NCI-H1694 (cell line): ENCODE results near the gene GASK1A.
"Not testable (repeated sequence)": the region's sequence is repeated elsewhere in the genome, so short reads cannot be mapped to it uniquely, and the experiment has no call there.

Experiments used
- DNase-seq: peaks from one replicate; lab custom pipeline; 2025; lab: John Stamatoyannopoulos, UW

The GASK1A gene

DNA sequence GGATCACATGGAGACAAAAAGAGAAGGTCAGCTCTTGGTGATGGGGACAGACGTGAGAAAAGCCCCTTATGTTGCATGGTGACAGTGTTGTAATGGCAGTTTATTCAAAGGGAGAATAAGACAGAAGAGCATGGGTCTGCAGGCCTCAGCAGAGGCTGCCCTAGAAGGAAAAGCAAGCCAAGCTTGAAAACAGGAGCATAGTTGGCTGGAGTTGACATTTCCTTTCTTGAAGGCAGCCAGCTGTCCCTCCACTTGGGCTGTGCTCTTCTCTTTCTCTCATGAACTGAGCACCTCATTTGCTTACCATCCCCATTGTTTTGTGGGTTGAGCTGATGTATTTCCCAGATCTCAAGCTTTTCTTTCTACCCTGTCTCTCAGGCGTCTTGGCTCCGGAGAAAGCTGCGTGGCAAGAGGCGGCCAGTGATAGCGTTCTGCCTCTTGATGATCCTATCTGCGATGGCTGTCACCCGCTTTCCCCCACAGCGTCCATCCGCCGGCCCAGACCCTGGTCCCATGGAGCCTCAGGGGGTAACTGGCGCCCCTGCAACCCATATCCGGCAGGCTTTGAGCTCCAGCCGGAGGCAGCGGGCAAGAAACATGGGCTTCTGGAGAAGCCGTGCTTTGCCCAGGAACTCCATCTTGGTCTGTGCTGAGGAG lies 52.9 kb downstream of the GASK1A start:
- DNase-seq, result no peak

GRCh38 chr3:43032646-43033628 lies 53.8 kb downstream of the GASK1A start:
- no peak for DNase-seq

DNA sequence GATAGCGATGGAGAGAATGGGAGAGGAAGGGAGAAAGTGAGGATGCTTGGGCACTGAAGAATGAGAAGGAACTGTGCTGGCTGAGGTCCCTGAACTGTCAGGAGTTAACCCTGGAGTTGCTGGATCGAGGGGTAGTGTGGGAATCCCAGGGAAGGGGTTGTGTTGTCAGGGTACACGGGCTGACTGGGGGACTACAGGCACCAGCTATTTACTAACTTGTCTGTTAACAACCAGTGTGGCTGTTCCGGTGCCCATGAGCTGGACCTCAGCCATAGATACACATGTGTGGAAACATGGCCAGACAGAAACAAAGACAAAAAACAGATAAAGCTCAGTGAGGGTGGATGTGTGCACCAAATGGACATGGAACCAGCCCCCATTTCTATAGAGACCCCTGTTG lies 55.1 kb downstream of the GASK1A start:
- DNase-seq, result no peak

- no peak for DNase-seq
These were observed 55.8 kb downstream of the GASK1A start for GRCh38 chr3:43034911-43035310.

DNA sequence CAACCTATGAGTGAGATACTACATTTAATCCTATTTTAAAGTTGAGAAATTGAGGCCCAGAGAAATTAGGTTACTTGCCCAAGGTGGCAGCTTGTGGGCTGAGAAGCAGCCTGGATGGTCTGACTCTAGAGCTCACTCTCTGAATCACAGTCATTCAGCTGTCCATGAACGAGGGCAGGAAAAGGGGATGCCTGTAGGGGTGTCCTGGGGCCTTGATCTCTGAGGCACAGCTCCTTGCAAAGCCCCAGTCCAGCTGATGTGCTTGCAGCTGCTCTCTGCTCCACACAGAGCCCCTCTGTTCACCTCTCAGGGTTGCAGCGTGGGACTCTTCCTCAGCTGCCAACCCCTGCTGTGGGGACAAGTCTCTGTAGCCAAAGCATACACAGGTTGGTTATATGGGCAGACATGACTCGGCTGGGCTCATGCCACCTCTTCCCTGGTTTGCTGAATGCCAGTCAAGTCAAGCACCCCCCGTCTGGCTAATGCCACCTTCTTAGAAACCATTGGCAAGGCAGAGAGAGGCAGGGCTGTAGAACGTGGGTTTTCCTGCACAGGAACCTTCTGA lies 56.8 kb downstream of the GASK1A start:
- no peak for DNase-seq

- no peak for DNase-seq
These were observed 57.7 kb downstream of the GASK1A start for GRCh38 chr3:43036621-43037423.

DNA sequence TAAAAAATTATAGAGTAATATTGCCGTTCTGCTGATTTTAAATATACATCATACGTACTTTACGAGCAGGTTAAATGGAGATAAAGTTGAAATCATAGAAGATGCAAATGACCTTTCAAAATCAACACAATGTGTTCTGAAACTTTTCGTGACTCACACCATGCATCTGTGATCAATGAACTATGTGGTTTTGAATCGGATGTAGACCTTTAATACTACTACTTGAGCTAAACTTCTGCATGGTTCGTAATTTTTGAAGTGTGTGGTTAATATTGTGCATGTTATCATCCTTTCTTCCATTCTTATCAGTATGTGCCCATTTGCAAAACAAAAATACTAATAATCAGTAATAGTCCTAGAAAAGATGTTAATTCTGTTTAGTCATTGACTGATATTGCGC lies 58.9 kb downstream of the GASK1A start:
- no peak for DNase-seq

GRCh38 chr3:43041517-43041916 lies 62.4 kb downstream of the GASK1A start:
- DNase-seq, result no peak

GRCh38 chr3:43043071-43043766 lies 64.1 kb downstream of the GASK1A start:
- no peak for DNase-seq

DNA sequence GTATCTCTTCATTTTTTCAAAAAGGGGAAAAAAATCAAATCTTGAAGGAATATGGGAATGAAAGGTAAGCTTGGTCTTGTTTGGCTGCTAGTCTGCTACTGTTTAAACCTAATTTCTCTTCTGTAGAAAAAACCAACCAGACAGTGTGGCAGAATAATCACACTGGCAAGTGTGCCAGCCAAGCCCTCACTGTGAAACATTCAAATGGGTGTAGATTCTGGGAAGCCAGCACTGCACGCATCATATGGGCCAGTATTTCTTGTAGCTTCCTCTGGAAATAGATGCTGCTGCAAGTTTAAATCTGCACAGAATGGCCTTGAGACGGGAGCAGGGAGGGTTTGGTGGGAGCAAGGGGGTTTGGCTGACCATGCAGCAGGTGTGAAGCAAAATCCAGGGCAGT lies 64.7 kb downstream of the GASK1A start:
- DNase-seq, result no peak

GRCh38 chr3:43045079-43045478 lies 66.0 kb downstream of the GASK1A start:
- DNase-seq, result not testable (repeated sequence)

GRCh38 chr3:43046583-43046982 lies 67.5 kb downstream of the GASK1A start:
- DNase-seq, result no peak

GRCh38 chr3:43048470-43048869 lies 69.4 kb downstream of the GASK1A start:
- no peak for DNase-seq

- DNase-seq, result no peak
These were observed 74.2 kb downstream of the GASK1A start for GRCh38 chr3:43053291-43053690.

DNA sequence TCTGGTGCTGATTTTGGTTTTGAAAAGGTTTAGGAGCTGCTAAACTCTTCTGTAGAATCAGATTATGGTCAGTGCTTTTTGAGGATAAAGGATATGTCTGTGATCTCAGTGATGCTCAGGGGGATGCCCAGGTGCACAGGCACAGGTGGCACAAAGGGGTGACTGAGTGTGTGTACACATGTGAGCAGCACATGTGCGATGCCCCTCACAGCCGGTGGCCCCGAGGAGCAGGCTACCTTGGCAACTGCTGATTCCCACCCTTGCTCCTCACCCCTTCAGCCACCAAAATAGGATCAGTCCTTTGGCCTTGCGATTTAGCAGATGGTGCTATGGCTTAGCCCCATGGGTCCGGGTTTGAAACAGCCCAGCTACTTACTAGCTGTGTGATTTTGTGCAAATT lies 75.6 kb downstream of the GASK1A start:
- no peak for DNase-seq

- no peak for DNase-seq
These were observed 76.3 kb downstream of the GASK1A start for GRCh38 chr3:43055393-43055792.

- no peak for DNase-seq
These were observed 77.0 kb downstream of the GASK1A start for GRCh38 chr3:43055806-43056770.

- no peak for DNase-seq
These were observed 80.3 kb downstream of the GASK1A start for GRCh38 chr3:43059456-43059855.

DNA sequence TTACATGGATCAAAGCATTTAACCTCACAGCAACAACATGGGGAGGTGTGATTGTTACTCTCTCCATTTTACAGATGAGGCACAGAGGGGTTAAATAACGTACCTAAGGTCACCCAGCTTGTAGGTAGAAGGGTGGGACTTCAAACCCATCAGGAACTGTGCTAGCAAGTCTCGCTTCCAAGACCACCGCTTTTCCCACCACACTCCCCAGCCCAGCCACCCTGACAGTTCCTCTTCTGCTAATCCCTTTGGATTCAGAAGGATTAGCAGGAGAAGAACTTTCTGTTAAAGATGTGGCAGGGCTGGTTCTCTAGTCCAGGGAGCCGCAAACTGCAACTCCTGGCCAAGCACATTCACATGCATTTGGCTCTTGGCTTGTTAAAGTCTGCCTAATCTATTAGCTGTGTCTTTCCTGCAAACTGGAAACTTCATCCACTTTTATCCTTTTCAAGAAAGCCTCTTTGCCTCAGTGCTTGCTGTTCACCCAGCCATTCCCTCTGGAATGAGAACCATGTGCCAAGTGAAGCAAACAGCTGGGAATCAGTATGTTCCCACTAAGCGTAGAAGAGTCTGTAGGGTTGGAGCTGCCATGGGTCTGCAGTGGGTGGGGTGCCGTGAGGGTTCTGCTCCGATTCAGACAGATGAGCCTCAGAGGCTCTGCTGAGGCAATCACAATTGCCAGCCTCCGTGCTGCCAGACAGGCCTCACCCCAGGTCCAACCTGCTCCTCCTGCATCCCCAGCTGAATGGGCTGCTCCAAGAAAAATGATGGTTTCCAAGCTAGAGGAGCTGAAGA lies 82.2 kb downstream of the GASK1A start:
- DNase-seq, result no peak
